HG03060 (cell line): Measurements from ENCODE around the gene DCLRE1B.
"Not testable (repeated sequence)": the region's sequence is repeated elsewhere in the genome, so short reads cannot be mapped to it uniquely, and the experiment has no call there.

Experiments used
- ATAC-seq: cut with Tn5 transposase; IDR thresholded peaks from one replicate; pipeline ENCODE4 v1.9.1; 2021; ENCODE audit warnings: low read depth, moderate number of reproducible peaks; ENCODE audit not compliant: unreplicated experiment

DCLRE1B gene

GRCh38 chr1:113946112-113946511 lies 41.0 kb downstream of the DCLRE1B start:
- no peak for ATAC-seq

GRCh38 chr1:113946678-113947387 lies 41.7 kb downstream of the DCLRE1B start:
- no peak for ATAC-seq

GRCh38 chr1:113947388-113948107 lies 42.4 kb downstream of the DCLRE1B start:
- ATAC-seq, result no peak

DNA sequence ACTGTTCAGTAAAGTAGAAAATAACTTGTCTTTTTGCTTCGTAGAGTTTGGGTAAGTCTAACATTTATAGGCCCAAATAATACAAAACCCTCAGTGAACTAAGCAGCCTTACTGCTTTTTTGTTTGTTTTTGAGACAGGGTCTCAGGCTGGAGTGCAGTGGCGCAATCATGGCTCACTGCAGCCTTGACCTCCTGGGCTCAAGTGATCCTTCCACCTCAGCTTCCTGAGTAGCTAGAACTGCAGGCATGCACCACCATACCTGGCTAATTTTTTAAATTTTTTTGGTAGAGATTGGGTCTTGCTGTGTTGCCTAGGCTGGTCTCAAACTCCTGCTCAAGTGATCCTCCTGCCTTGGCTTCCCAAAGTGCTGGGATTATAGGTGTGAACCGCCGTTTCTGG lies 43.0 kb downstream of the DCLRE1B start:
- ATAC-seq, result not testable (repeated sequence)

- no peak for ATAC-seq
Measured at GRCh38 chr1:113949007-113949406, 43.9 kb downstream of the DCLRE1B start.

GRCh38 chr1:113950908-113951307 lies 45.8 kb downstream of the DCLRE1B start:
- ATAC-seq, result no peak

DNA sequence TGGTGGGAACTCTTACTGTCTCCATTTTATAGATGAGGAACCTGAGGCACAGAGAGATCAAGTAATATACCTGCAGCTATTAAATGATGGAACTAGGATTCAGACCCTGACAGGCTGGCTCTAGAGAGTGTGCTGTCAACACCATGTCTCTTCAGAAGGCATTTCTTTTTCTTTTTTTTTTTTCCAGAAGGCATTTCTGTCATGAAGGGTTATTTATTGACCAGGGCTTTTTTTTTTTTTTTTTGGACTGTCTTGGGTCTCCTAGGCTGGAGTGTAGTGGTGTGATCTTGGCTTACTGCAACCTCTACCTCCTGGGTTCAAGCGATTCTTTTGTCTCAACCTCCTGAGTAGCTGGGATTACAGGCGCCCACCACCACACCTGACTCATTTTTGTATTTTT lies 46.6 kb downstream of the DCLRE1B start:
- ATAC-seq, result no peak

DNA sequence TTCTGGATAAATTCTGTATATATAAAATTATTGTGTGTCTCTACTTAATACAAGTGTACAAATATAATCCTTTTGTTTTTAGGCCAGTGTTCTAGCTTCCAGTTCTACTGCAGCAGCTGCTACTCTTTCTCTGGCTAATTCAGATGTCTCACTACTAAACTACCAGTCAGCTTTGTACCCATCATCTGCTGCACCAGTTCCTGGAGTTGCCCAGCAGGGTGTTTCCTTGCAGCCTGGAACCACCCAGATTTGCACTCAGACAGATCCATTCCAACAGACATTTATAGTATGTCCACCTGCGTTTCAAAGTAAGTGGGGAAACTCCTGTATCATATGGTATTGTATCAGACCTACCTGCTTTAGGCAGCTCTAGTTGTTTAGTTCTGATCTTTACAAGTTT lies 52.9 kb downstream of the DCLRE1B start:
- ATAC-seq, result no peak

GRCh38 chr1:113958691-113959090 lies 53.6 kb downstream of the DCLRE1B start:
- ATAC-seq, result no peak

DNA sequence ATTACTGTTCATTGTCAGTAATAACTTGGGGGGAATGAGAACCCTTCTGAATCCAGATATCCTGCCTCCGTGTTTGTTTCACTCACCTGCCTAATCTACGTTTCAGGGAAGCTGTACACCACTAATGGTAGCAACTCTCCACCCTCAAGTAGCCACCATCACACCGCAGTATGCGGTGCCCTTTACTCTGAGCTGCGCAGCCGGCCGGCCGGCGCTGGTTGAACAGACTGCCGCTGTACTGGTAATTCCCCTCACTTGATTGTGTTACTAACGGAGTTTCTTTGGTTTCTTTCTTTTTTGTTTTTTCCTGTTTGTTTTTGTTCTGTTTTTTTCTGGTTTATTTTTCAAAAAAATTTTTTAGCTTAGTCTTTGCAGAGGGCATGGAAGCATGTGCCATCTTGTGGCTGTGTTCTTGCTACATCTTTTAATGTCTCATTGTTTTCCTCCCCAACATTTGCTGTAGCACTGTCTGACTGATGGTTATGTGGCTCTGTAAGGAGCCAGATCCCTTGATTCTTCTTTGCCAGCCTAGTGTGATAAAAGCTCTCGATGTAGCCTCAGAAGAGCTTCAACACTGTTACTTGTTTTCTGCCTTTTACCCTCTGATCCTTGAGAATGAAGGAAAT lies 58.3 kb downstream of the DCLRE1B start:
- no peak for ATAC-seq
